ENCODE measurements around the gene LRRC8A. TPM values are rescaled to one million over a fixed set of nuclear protein-coding genes. Genes with fewer than 3 reads are reported as not detected.
"Not testable (repeated sequence)": the region's sequence is repeated elsewhere in the genome, so short reads cannot be mapped to it uniquely, and the experiment has no call there.

Gene LRRC8A
- total RNA-seq, 1 experiment from 2014 or later = 22.0 TPM

DNA sequence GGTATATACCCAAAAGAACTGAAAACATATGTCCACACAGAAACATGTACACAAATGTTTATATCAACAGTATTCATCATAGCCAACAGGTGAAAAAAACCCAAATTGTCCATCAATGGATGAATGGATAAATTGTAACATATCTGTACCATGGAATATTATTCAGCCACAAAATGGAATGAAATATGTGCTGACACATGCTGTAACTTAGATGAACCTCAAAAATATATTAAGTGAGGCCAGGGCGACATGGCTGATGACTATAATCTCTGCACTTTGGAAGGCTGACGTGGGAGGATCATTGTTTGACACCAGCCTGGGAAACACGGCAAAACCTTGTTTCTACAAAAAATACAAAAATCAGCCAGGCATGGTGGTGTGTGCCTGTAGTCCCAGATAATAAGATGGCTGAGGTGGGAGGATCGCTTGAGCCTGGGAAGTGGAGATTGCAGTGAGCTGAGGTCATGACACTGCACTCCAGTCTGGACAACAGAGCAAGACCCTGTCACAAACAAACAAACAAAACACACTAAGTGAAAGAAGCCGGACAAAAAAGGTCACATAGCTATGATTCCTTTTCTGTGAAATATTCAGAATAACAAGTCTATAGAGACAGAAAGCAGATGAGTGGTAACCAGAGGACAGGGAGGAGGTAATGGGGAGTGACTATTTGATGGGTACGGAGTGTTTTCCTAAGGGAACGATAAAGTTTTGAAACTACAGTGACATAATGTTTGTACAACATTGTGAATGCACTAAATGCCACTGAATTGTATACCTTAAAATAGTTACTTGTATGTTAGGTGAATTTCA is 11.6 kb upstream of the LRRC8A start (continued):
- TF ChIP-seq, protein P1, sequence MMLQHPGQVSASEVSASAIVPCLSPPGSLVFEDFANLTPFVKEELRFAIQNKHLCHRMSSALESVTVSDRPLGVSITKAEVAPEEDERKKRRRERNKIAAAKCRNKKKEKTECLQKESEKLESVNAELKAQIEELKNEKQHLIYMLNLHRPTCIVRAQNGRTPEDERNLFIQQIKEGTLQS (IDR thresholded peaks at IDR 0.05) = no peak
- no peak for TF ChIP-seq EZH2phosphoT487 (IDR thresholded peaks at IDR 0.05; ENCODE audit: borderline replicate concordance)
- TF ChIP-seq FOSL1 (IDR thresholded peaks at IDR 0.05; ENCODE audit: low read depth) = no peak
- no peak for TF ChIP-seq POLR2AphosphoS5 (IDR thresholded peaks at IDR 0.05; ENCODE audit: low read depth, low read length)
- TF ChIP-seq ZNF274 (IDR thresholded peaks at IDR 0.05; ENCODE audit: low read depth, low read length) = no peak
- TF ChIP-seq EGR1 (IDR thresholded peaks at IDR 0.05; ENCODE audit: low read depth) = no peak
- no peak for TF ChIP-seq CEBPB (IDR thresholded peaks at IDR 0.05; ENCODE audit: low read depth)
- TF ChIP-seq, protein P2, sequence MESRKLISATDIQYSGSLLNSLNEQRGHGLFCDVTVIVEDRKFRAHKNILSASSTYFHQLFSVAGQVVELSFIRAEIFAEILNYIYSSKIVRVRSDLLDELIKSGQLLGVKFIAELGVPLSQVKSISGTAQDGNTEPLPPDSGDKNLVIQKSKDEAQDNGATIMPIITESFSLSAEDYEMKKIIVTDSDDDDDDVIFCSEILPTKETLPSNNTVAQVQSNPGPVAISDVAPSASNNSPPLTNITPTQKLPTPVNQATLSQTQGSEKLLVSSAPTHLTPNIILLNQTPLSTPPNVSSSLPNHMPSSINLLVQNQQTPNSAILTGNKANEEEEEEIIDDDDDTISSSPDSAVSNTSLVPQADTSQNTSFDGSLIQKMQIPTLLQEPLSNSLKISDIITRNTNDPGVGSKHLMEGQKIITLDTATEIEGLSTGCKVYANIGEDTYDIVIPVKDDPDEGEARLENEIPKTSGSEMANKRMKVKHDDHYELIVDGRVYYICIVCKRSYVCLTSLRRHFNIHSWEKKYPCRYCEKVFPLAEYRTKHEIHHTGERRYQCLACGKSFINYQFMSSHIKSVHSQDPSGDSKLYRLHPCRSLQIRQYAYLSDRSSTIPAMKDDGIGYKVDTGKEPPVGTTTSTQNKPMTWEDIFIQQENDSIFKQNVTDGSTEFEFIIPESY (IDR thresholded peaks at IDR 0.05; ENCODE audit: extremely low read depth, insufficient replicate concordance, low read length) = no peak
- no peak for TF ChIP-seq CBX3 (IDR thresholded peaks at IDR 0.05; ENCODE audit: low read depth)

DNA sequence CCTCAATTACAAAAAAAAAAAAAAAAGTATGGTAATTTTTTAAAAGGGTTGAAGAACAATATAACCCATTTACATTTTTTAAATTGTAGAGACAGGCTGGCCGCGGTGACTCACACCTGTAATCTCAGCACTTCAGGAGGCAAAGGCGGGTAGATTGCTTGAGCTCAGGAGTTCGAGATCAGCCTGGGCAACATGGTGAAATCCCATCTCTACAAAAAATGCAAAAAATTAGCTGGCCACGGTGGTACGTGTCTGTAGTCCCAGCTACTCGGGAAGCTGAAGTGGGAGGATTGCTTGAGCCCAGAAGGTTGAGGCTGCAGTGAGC is 11.0 kb upstream of the LRRC8A start:
- H3K4me2 ChIP-seq (ENCODE audit: low read length); H3K9me2 ChIP-seq (ENCODE audit: insufficient read depth); H3K9me3 ChIP-seq (ENCODE audit: control insufficient read depth in 1 of 2, insufficient read depth in 1 of 2, low read depth in 1 of 2, low read length in 2 of 2); H4K20me1 ChIP-seq (ENCODE audit: insufficient read depth); H2AFZ ChIP-seq (ENCODE audit: low read depth, low read length, poor library complexity, severe bottlenecking); H3K27ac ChIP-seq (ENCODE audit: low read depth, low read length); POLR2A ChIA-PET; H3K79me2 ChIP-seq (ENCODE audit: insufficient read depth, low read length); H3K36me3 ChIP-seq (ENCODE audit: control insufficient read depth in 1 of 2, insufficient read depth in 2 of 2, low read length in 2 of 2); BruUV-seq (replicated peaks); RAD21 ChIA-PET (ENCODE audit: low non-redundant PET in 1 of 2, low total read pairs in 2 of 2, uncharacterized antibody in 2 of 2, unreplicated experiment in 2 of 2); H3K9ac ChIP-seq (ENCODE audit: low read length); ATAC-seq; intact Hi-C loops (cut with micrococcal nuclease); DNase-seq (ENCODE audit: low read depth, low spot score); H3K27me3 ChIP-seq (ENCODE audit: insufficient read depth, low read length); H3K4me3 ChIP-seq (replicated peaks in 1 of 2; ENCODE audit: low read depth in 1 of 2, low read length in 2 of 2): not testable (repeated sequence)
- CTCF ChIA-PET = interaction anchor here (0.9 kb wide), 1 partner anchor 9 kb away, joined by 3 read pairs; no protein-coding TSS in a partner anchor
- peaks cover 3 to 15% of the 10 kb centered on the region in 2 experiments; a peak in 3 of 4 replicates for H3K4me1 ChIP-seq (ENCODE audit: control insufficient read depth in 1 of 2, insufficient read depth in 2 of 2, low read length in 2 of 2)
